ENCODE data around the gene OR10G7. TPM values are rescaled to one million over a fixed set of nuclear protein-coding genes. Genes with fewer than 3 reads are reported as not detected.
A peak's percentile ranks its signal among the peaks of the same experiment; 100 is the strongest.

The OR10G7 gene
- total RNA-seq, result not detected in 2 replicates
- polyA plus RNA-seq, result not detected in 2 replicates

- Histone ChIP-seq H3K27ac (no peak within 1 kb of the TSS), H3K27me3 (no peaks in the 10 kb centered on the region), H3K4me1 (ENCODE audit: low read depth) (no peaks in the 10 kb centered on the region), H3K4me3 (no peak within 1 kb of the TSS), H3K9me3 (ENCODE audit: low read depth) (no peaks in the 10 kb centered on the region), H3K36me3 (no peaks in the 10 kb centered on the region)
- TF ChIP-seq CTCF (IDR thresholded peaks at IDR 0.05; ENCODE audit: low read depth, low read length), result no peak
- no peak for DNase-seq (ENCODE audit: low read depth in 1 of 2, low spot score in 1 of 2)
These were observed at the start of gene OR10G7 for GRCh38 chr11:124041254-124041653. Gene OR10G7, minus strand, starts transcription at chr11:124041325. Its CDS starts 2,324 bp downstream, at chr11:124039001.

GRCh38 chr11:124085997-124086846 lies 45.1 kb upstream of the OR10G7 start:
- Histone ChIP-seq H3K27me3 (no peaks in the 10 kb centered on the region), H3K36me3 (no peaks in the 10 kb centered on the region), H3K9me3 (ENCODE audit: low read depth) (no peaks in the 10 kb centered on the region), H3K4me3 (no peak overlapping the region), H3K4me1 (ENCODE audit: low read depth) (no peaks in the 10 kb centered on the region), H3K27ac (no peak overlapping the region)
- DNase-seq (ENCODE audit: low read depth in 1 of 2, low spot score in 1 of 2), result peak in 1 of 2 donors; percentile 34
- TF ChIP-seq CTCF (IDR thresholded peaks at IDR 0.05; ENCODE audit: low read depth, low read length), result no peak

- Histone ChIP-seq H3K27ac (no peak overlapping the region), H3K36me3 (no peaks in the 10 kb centered on the region), H3K9me3 (ENCODE audit: low read depth) (no peaks in the 10 kb centered on the region), H3K27me3 (no peaks in the 10 kb centered on the region), H3K4me1 (ENCODE audit: low read depth) (no peaks in the 10 kb centered on the region), H3K4me3 (no peak overlapping the region)
- TF ChIP-seq CTCF (IDR thresholded peaks at IDR 0.05; ENCODE audit: low read depth, low read length), result no peak
- no peak for DNase-seq (ENCODE audit: low read depth in 1 of 2, low spot score in 1 of 2)
These were observed 44.5 kb upstream of the OR10G7 start for GRCh38 chr11:124085583-124085982.

GRCh38 chr11:124082371-124082770 lies 41.2 kb upstream of the OR10G7 start:
- H3K9me3 ChIP-seq (ENCODE audit: low read depth), result no peaks in the 10 kb centered on the region
- H3K27ac ChIP-seq, result no peak overlapping the region
- H3K27me3 ChIP-seq, result no peaks in the 10 kb centered on the region
- H3K4me3 ChIP-seq, result no peak overlapping the region
- no peak for DNase-seq (ENCODE audit: low read depth in 1 of 2, low spot score in 1 of 2)
- H3K36me3 ChIP-seq, result no peaks in the 10 kb centered on the region
- H3K4me1 ChIP-seq (ENCODE audit: low read depth), result no peaks in the 10 kb centered on the region
- no peak for TF ChIP-seq CTCF (IDR thresholded peaks at IDR 0.05; ENCODE audit: low read depth, low read length)

GRCh38 chr11:124081483-124081882 lies 40.4 kb upstream of the OR10G7 start:
- no peak for DNase-seq (ENCODE audit: low read depth in 1 of 2, low spot score in 1 of 2)
- no peak overlapping the region for H3K4me3 ChIP-seq
- H3K4me1 ChIP-seq (ENCODE audit: low read depth), result no peaks in the 10 kb centered on the region
- TF ChIP-seq CTCF (IDR thresholded peaks at IDR 0.05; ENCODE audit: low read depth, low read length), result no peak
- no peaks in the 10 kb centered on the region for H3K9me3 ChIP-seq (ENCODE audit: low read depth)
- H3K27ac ChIP-seq, result no peak overlapping the region
- no peaks in the 10 kb centered on the region for H3K36me3 ChIP-seq
- H3K27me3 ChIP-seq, result no peaks in the 10 kb centered on the region

Data from cardiac muscle cell (in vitro differentiated cells and primary cell).